WTC11 (cell line): Measurements from ENCODE around the gene GABRP. TPM values are rescaled to one million over a fixed set of nuclear protein-coding genes. Genes with fewer than 3 reads are reported as not detected.

Experiments
- ATAC-seq: fragments of 200-7000 bp; cut with Tn5 transposase; 2 replicates; pipeline ENCODE4 v1.10.0; 2021; ENCODE audit warnings: mild to moderate bottlenecking, moderate library complexity
- CTCF ChIA-PET: fragments of 300-600 bp; sonication (Branson Sonifier 250); formaldehyde crosslinking; loops from one replicate; lab custom pipeline; 2021; ENCODE audit warnings: antibody characterized with exemption; lab: Charles Lee
- POLR2A ChIA-PET: fragments of 350-600 bp; sonication (Branson Sonifier 250); formaldehyde crosslinking; loops from one replicate; lab custom pipeline; 2021; ENCODE audit warnings: antibody characterized with exemption; lab: Charles Lee
- DNase-seq: peaks from one replicate; pipeline ENCODE4 v3.0.0; 2021; ENCODE audit warnings: low spot score
- H3K27ac Mint-ChIP-seq: 2 replicates; pipeline ENCODE4 v1.8.0; 2021; ENCODE audit warnings: mixed read lengths
- H3K27me3 Mint-ChIP-seq: 2 replicates; pipeline ENCODE4 v1.8.0; 2021; ENCODE audit warnings: low read depth, mild to moderate bottlenecking, moderate library complexity, mixed read lengths
- H3K36me3 Mint-ChIP-seq: 2 replicates; pipeline ENCODE4 v1.8.0; 2021; ENCODE audit warnings: mixed read lengths
- H3K4me1 Mint-ChIP-seq: 2 replicates; pipeline ENCODE4 v1.8.0; 2022; ENCODE audit warnings: mixed read lengths
- H3K4me3 Mint-ChIP-seq: 2 replicates; pipeline ENCODE4 v1.8.0; 2021; ENCODE audit warnings: mild to moderate bottlenecking, moderate library complexity, mixed read lengths
- H3K9me3 Mint-ChIP-seq: 2 replicates; pipeline ENCODE4 v1.8.0; 2021; ENCODE audit warnings: mixed read lengths
- CREB1 ChIP-seq: sonication (generic); formaldehyde crosslinking; IDR thresholded peaks from 2 replicates; pipeline ENCODE4 v1.8.0; 2023; ENCODE audit warnings: mild to moderate bottlenecking, missing genetic modification reagents
- ESRRA ChIP-seq: sonication (generic); formaldehyde crosslinking; IDR thresholded peaks from 2 replicates; pipeline ENCODE4 v1.8.1; 2022; ENCODE audit warnings: mild to moderate bottlenecking, missing genetic modification reagents, borderline replicate concordance
- GABPB1 ChIP-seq: sonication (generic); formaldehyde crosslinking; IDR thresholded peaks from 2 replicates; pipeline ENCODE4 v1.8.1; 2023; ENCODE audit warnings: mild to moderate bottlenecking, missing genetic modification reagents
- IRF2 ChIP-seq: sonication (generic); formaldehyde crosslinking; IDR thresholded peaks from 2 replicates; pipeline ENCODE4 v1.8.0; 2022; ENCODE audit warnings: low read depth, missing genetic modification reagents, borderline replicate concordance
- JUN ChIP-seq: sonication (generic); formaldehyde crosslinking; IDR thresholded peaks from 2 replicates; pipeline ENCODE4 v1.8.0; 2023; ENCODE audit warnings: mild to moderate bottlenecking, missing genetic modification reagents
- MYBL2 ChIP-seq: sonication (generic); formaldehyde crosslinking; IDR thresholded peaks from 2 replicates; pipeline ENCODE4 v1.8.1; 2023; ENCODE audit warnings: mild to moderate bottlenecking, moderate library complexity, missing genetic modification reagents
- NFE2L1 ChIP-seq: sonication (generic); formaldehyde crosslinking; IDR thresholded peaks from 2 replicates; pipeline ENCODE4 v1.8.1; 2023; ENCODE audit warnings: missing genetic modification reagents
- NFYB ChIP-seq: sonication (generic); formaldehyde crosslinking; conservative IDR thresholded peaks from 2 replicates; pipeline ENCODE4 v1.8.0; 2022; ENCODE audit warnings: low read depth, missing genetic modification reagents
- NR1H2 ChIP-seq: sonication (generic); formaldehyde crosslinking; IDR thresholded peaks from 2 replicates; pipeline ENCODE4 v1.9.0; 2021; ENCODE audit warnings: mild to moderate bottlenecking, moderate library complexity, missing genetic modification reagents
- ZBTB21 ChIP-seq: sonication (generic); formaldehyde crosslinking; IDR thresholded peaks from 2 replicates; pipeline ENCODE4 v1.8.1; 2023; ENCODE audit warnings: mild to moderate bottlenecking, missing genetic modification reagents, borderline replicate concordance
- ZNF396 ChIP-seq: fragments of 250-450 bp; sonication (Bioruptor Pico); IDR thresholded peaks from 2 replicates; pipeline ENCODE4 v1.8.0; 2021; ENCODE audit warnings: mild to moderate bottlenecking, moderate library complexity, borderline replicate concordance
- total RNA-seq: library from RNA; stranded (reverse); gene quantifications from 3 replicates; pipeline ENCODE4 v1.2.3, GENCODE V29; 2021
- TF ChIP-seq, protein P1 (sequence below): sonication (generic); formaldehyde crosslinking; IDR thresholded peaks from 2 replicates; pipeline ENCODE4 v1.8.0; 2023; ENCODE audit warnings: missing genetic modification reagents
- TF ChIP-seq, protein P2 (sequence below): sonication (generic); formaldehyde crosslinking; IDR thresholded peaks from 2 replicates; pipeline ENCODE4 v1.8.0; 2023; ENCODE audit warnings: mild to moderate bottlenecking, missing genetic modification reagents
- TF ChIP-seq, protein P3 (sequence below): sonication (generic); formaldehyde crosslinking; IDR thresholded peaks from 2 replicates; pipeline ENCODE4 v1.8.0; 2022; ENCODE audit warnings: mild to moderate bottlenecking, missing genetic modification reagents
- TF ChIP-seq, protein P4 (sequence below): fragments of 250-450 bp; sonication (Bioruptor Pico); IDR thresholded peaks from 2 replicates; pipeline ENCODE4 v2.1.2; 2022; ENCODE audit warnings: mild to moderate bottlenecking, moderate library complexity
- TF ChIP-seq, protein P5 (sequence below): fragments of 250-450 bp; sonication (Bioruptor Pico); IDR thresholded peaks from 2 replicates; pipeline ENCODE4 v1.9.0; 2021; ENCODE audit warnings: mild to moderate bottlenecking
- TF ChIP-seq, protein P6 (sequence below): sonication (generic); formaldehyde crosslinking; IDR thresholded peaks from 2 replicates; pipeline ENCODE4 v1.8.1; 2022; ENCODE audit warnings: mild to moderate bottlenecking, moderate library complexity, missing genetic modification reagents
- TF ChIP-seq, protein P7 (sequence below): sonication (generic); formaldehyde crosslinking; IDR thresholded peaks from 2 replicates; pipeline ENCODE4 v1.8.1; 2022; ENCODE audit warnings: mild to moderate bottlenecking, missing genetic modification reagents, moderate library complexity, borderline replicate concordance
- TF ChIP-seq, protein P8 (sequence below): fragments of 250-450 bp; sonication (Bioruptor Pico); IDR thresholded peaks from 2 replicates; pipeline ENCODE4 v1.8.0; 2021; ENCODE audit warnings: mild to moderate bottlenecking

Gene GABRP
- total RNA-seq, 1 experiment from 2014 or later, result 4.8 TPM

DNA sequence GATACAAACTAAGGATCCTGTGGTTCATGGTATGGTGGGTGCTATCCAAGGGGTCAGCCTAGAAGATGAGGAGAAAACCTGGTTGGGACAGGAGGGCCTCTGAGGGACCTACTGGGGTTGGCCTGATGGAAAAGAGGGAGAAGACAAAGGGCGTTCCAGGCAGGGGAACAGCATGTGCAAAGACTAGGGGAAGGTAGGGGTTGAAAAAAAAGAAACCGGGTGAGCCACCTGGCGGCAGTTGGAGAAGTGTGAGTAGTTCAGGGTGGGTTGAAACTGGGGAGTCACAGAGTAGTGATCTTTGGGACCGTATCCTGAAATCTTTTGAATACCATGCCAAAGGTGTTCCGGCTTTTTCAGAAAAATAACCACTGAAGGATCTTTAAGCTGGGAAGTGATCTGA is 8.7 kb upstream of the GABRP start:
- peaks cover 6% of the 10 kb centered on the region; the same call in 1 of the 2 replicates for H3K36me3 Mint-ChIP-seq
- no peak overlapping the region for H3K27ac Mint-ChIP-seq
- no peak overlapping the region for H3K4me3 Mint-ChIP-seq
- peaks cover 6% of the 10 kb centered on the region; the same call in 1 of the 2 replicates for H3K9me3 Mint-ChIP-seq
- CTCF ChIA-PET, result interaction anchor here (4.2 kb wide), 1 partner anchor 30 kb away, joined by 31 read pairs; no protein-coding TSS in a partner anchor
- peaks cover 3% of the 10 kb centered on the region for H3K27me3 Mint-ChIP-seq
- POLR2A ChIA-PET, result no interaction called here
- peaks cover 41% of the 10 kb centered on the region for H3K4me1 Mint-ChIP-seq
- no peak for ATAC-seq
- no peak for TF ChIP-seq GABPB1
- TF ChIP-seq NR1H2, result no peak
- TF ChIP-seq, protein P1, sequence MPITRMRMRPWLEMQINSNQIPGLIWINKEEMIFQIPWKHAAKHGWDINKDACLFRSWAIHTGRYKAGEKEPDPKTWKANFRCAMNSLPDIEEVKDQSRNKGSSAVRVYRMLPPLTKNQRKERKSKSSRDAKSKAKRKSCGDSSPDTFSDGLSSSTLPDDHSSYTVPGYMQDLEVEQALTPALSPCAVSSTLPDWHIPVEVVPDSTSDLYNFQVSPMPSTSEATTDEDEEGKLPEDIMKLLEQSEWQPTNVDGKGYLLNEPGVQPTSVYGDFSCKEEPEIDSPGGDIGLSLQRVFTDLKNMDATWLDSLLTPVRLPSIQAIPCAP (CRISPR knock-in tag), result no peak
- TF ChIP-seq, protein P2, sequence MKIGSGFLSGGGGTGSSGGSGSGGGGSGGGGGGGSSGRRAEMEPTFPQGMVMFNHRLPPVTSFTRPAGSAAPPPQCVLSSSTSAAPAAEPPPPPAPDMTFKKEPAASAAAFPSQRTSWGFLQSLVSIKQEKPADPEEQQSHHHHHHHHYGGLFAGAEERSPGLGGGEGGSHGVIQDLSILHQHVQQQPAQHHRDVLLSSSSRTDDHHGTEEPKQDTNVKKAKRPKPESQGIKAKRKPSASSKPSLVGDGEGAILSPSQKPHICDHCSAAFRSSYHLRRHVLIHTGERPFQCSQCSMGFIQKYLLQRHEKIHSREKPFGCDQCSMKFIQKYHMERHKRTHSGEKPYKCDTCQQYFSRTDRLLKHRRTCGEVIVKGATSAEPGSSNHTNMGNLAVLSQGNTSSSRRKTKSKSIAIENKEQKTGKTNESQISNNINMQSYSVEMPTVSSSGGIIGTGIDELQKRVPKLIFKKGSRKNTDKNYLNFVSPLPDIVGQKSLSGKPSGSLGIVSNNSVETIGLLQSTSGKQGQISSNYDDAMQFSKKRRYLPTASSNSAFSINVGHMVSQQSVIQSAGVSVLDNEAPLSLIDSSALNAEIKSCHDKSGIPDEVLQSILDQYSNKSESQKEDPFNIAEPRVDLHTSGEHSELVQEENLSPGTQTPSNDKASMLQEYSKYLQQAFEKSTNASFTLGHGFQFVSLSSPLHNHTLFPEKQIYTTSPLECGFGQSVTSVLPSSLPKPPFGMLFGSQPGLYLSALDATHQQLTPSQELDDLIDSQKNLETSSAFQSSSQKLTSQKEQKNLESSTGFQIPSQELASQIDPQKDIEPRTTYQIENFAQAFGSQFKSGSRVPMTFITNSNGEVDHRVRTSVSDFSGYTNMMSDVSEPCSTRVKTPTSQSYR (CRISPR knock-in tag), result no peak
- no peak for TF ChIP-seq MYBL2 (CRISPR knock-in tag)
- TF ChIP-seq, protein P3, sequence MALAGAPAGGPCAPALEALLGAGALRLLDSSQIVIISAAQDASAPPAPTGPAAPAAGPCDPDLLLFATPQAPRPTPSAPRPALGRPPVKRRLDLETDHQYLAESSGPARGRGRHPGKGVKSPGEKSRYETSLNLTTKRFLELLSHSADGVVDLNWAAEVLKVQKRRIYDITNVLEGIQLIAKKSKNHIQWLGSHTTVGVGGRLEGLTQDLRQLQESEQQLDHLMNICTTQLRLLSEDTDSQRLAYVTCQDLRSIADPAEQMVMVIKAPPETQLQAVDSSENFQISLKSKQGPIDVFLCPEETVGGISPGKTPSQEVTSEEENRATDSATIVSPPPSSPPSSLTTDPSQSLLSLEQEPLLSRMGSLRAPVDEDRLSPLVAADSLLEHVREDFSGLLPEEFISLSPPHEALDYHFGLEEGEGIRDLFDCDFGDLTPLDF (CRISPR knock-in tag), result no peak
- TF ChIP-seq, protein P4, sequence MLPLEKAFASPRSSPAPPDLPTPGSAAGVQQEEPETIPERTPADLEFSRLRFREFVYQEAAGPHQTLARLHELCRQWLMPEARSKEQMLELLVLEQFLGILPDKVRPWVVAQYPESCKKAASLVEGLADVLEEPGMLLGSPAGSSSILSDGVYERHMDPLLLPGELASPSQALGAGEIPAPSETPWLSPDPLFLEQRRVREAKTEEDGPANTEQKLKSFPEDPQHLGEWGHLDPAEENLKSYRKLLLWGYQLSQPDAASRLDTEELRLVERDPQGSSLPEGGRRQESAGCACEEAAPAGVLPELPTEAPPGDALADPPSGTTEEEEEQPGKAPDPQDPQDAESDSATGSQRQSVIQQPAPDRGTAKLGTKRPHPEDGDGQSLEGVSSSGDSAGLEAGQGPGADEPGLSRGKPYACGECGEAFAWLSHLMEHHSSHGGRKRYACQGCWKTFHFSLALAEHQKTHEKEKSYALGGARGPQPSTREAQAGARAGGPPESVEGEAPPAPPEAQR (CRISPR knock-in tag), result no peak
- TF ChIP-seq, protein P5, sequence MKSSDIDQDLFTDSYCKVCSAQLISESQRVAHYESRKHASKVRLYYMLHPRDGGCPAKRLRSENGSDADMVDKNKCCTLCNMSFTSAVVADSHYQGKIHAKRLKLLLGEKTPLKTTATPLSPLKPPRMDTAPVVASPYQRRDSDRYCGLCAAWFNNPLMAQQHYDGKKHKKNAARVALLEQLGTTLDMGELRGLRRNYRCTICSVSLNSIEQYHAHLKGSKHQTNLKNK, result no peak
- no peak for TF ChIP-seq ZNF396 (CRISPR knock-in tag)
- TF ChIP-seq ESRRA (CRISPR knock-in tag), result no peak
- DNase-seq, result no peak

DNA sequence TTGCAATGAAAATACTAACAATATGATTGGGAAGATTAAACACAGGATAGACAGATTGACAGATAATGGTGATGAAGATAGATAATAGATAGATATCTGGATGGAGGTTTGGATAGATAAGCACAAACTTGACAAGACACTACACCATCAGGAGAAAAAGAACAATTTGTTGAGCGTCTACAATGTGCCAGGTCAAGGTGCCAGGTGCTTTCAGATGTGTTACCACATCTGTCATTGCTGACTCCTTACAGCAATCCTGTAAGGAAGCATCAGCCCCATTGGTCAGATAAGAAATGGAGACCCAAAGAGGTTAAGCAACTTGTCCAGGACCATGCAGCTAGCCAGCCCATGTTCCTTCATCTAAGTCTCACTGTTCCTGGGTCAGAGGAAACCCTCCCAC is 1.6 kb upstream of the GABRP start:
- H3K27ac Mint-ChIP-seq, result no peak overlapping the region
- TF ChIP-seq, protein P6, sequence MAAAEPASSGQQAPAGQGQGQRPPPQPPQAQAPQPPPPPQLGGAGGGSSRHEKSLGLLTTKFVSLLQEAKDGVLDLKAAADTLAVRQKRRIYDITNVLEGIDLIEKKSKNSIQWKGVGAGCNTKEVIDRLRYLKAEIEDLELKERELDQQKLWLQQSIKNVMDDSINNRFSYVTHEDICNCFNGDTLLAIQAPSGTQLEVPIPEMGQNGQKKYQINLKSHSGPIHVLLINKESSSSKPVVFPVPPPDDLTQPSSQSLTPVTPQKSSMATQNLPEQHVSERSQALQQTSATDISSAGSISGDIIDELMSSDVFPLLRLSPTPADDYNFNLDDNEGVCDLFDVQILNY (CRISPR knock-in tag), result no peak
- TF ChIP-seq NFYB, result no peak
- no peak for TF ChIP-seq JUN
- TF ChIP-seq, protein P7, sequence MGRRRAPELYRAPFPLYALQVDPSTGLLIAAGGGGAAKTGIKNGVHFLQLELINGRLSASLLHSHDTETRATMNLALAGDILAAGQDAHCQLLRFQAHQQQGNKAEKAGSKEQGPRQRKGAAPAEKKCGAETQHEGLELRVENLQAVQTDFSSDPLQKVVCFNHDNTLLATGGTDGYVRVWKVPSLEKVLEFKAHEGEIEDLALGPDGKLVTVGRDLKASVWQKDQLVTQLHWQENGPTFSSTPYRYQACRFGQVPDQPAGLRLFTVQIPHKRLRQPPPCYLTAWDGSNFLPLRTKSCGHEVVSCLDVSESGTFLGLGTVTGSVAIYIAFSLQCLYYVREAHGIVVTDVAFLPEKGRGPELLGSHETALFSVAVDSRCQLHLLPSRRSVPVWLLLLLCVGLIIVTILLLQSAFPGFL, result no peak
- TF ChIP-seq, protein P8, sequence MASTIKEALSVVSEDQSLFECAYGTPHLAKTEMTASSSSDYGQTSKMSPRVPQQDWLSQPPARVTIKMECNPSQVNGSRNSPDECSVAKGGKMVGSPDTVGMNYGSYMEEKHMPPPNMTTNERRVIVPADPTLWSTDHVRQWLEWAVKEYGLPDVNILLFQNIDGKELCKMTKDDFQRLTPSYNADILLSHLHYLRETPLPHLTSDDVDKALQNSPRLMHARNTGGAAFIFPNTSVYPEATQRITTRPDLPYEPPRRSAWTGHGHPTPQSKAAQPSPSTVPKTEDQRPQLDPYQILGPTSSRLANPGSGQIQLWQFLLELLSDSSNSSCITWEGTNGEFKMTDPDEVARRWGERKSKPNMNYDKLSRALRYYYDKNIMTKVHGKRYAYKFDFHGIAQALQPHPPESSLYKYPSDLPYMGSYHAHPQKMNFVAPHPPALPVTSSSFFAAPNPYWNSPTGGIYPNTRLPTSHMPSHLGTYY (CRISPR knock-in tag), result no peak
- no peak for TF ChIP-seq MYBL2 (CRISPR knock-in tag)
- TF ChIP-seq ZBTB21 (CRISPR knock-in tag), result no peak
- TF ChIP-seq IRF2, result no peak
- no peak for TF ChIP-seq NFE2L1 (CRISPR knock-in tag)
- TF ChIP-seq CREB1 (CRISPR knock-in tag), result no peak
- H3K4me1 Mint-ChIP-seq, result peaks cover 40% of the 10 kb centered on the region
- ChIA-PET POLR2A (no interaction called here), CTCF (interaction anchor here (2.4 to 12.2 kb wide), 2 partner anchors 10 to 35 kb away, joined by 10 to 449 read pairs; no protein-coding TSS in a partner anchor)
- peaks cover 3% of the 10 kb centered on the region; the same call in 1 of the 2 replicates for H3K27me3 Mint-ChIP-seq
- ATAC-seq, result no peak
- no peak overlapping the region for H3K4me3 Mint-ChIP-seq
- no peaks in the 10 kb centered on the region for H3K36me3 Mint-ChIP-seq
- DNase-seq, result no peak
- no peaks in the 10 kb centered on the region for H3K9me3 Mint-ChIP-seq
